Measurements from ENCODE around the gene HIRIP3. TPM values are rescaled to one million over a fixed set of nuclear protein-coding genes. Genes with fewer than 3 reads are reported as not detected.

Gene HIRIP3
- total and polyA plus RNA-seq, 2 of the 8 experiments (the other 6 are each of a cell fraction or from before 2014, with no cell fraction given), result 11.9 to 18.5 TPM

- Histone ChIP-seq H3K23ac (ENCODE audit: insufficient read length) (no peak overlapping the region), H3K4me1 (replicated peaks in 1 of 4; ENCODE audit: control insufficient read depth in 3 of 4, insufficient read depth in 4 of 4, low read length in 3 of 4) (no peaks in the 10 kb centered on the region), H3K14ac (ENCODE audit: insufficient read length) (no peak overlapping the region), H3K27ac (ENCODE audit: low read depth, low read length) (no peak overlapping the region), H2AFZ (ENCODE audit: low read length) (no peak overlapping the region), H3K23me2 (ENCODE audit: low read depth, low read length) (no peaks in the 10 kb centered on the region), H2BK5ac (ENCODE audit: low read depth, low read length) (no peak overlapping the region), H3K79me2 (ENCODE audit: control insufficient read depth in 1 of 2, insufficient read depth in 2 of 2, low read length in 2 of 2) (no peaks in the 10 kb centered on the region), H3K79me1 (ENCODE audit: low read depth, low read length) (no peaks in the 10 kb centered on the region), H3K18ac (ENCODE audit: extremely low read depth, low read length) (no peak overlapping the region), H4K91ac (replicated peaks; ENCODE audit: insufficient read length, low read length) (no peak overlapping the region), H3K9me3 (ENCODE audit: insufficient read depth in 2 of 2, low read depth in 1 of 2, low read length in 1 of 2) (no peaks in the 10 kb centered on the region), H2BK12ac (ENCODE audit: low read depth, low read length) (no peak overlapping the region), H4K8ac (ENCODE audit: extremely low read depth, insufficient read depth, low read length) (no peak overlapping the region), H4K20me1 (replicated peaks in 1 of 2; ENCODE audit: control insufficient read depth in 1 of 2, insufficient read depth in 2 of 2, low read length in 2 of 2) (no peaks in the 10 kb centered on the region), H2BK20ac (ENCODE audit: low read length) (no peak overlapping the region), H3K9ac (replicated peaks in 1 of 4; ENCODE audit: extremely low read depth in 1 of 4, low read depth in 3 of 4, low read length in 3 of 4) (no peak overlapping the region), H2BK15ac (ENCODE audit: low read length) (no peak overlapping the region), H2BK120ac (replicated peaks; ENCODE audit: low read depth, low read length) (no peak overlapping the region), H3K36me3 (ENCODE audit: control insufficient read depth in 2 of 4, insufficient read depth in 4 of 4, low read length in 3 of 4) (peaks cover 14 to 72% (median 57%) of the 10 kb centered on the region in 4 experiments), H2AK5ac (ENCODE audit: low read depth, low read length) (no peak overlapping the region), H3K56ac (replicated peaks; ENCODE audit: insufficient read length, low read depth, low read length) (no peak overlapping the region), H3K27me3 (replicated peaks in 1 of 4; ENCODE audit: control insufficient read depth in 3 of 4, extremely low read depth in 1 of 4, insufficient read depth in 3 of 4, low read length in 3 of 4) (no peaks in the 10 kb centered on the region), H3K4ac (replicated peaks; ENCODE audit: insufficient read length, low read depth, low read length) (no peak overlapping the region), H4K5ac (ENCODE audit: insufficient read length, low read depth, low read length) (no peak overlapping the region), H3K4me3 (ENCODE audit: extremely low read depth in 1 of 4, insufficient read depth in 2 of 4, low read depth in 3 of 4, low read length in 4 of 4) (no peak overlapping the region), H3K4me2 (ENCODE audit: insufficient read depth in 1 of 2, low read depth in 2 of 2, low read length in 2 of 2) (no peak overlapping the region)
- CTCF ChIA-PET (ENCODE audit: partially characterized antibody), result interaction anchor here (0.9 to 1.8 kb wide), 3 partner anchors 10 to 37 kb away, joined by 3 to 7 read pairs (median 7); no protein-coding TSS in a partner anchor
- DNase-seq (ENCODE audit: low read depth in 1 of 2, low spot score in 2 of 2) (no peak), FAIRE-seq (no peak)
- POLR2A ChIA-PET (ENCODE audit: partially characterized antibody), result interaction anchor here (1.0 to 2.7 kb wide), 5 partner anchors 8 to 84 kb away, joined by 3 to 14 read pairs (median 4); partner anchors contain the start of gene TAOK2
- no peak for TF ChIP-seq SP1 (IDR thresholded peaks at IDR 0.05; ENCODE audit: low read depth, low read length)
- no peak for TF ChIP-seq SIRT6 (IDR thresholded peaks at IDR 0.05; ENCODE audit: low read length)
- no peak for TF ChIP-seq EP300 (IDR thresholded peaks at IDR 0.05; ENCODE audit: borderline replicate concordance in 1 of 2, low read depth in 2 of 2, low read length in 2 of 2)
- no peak for TF ChIP-seq KDM4A (IDR thresholded peaks at IDR 0.05; ENCODE audit: low read depth, low read length, severe bottlenecking)
- no peak for TF ChIP-seq BRCA1 (IDR thresholded peaks at IDR 0.05; ENCODE audit: low read depth, low read length)
- TF ChIP-seq TEAD4 (IDR thresholded peaks at IDR 0.05; ENCODE audit: low read depth, low read length), result no peak
- no peak for TF ChIP-seq RXRA (IDR thresholded peaks at IDR 0.05; ENCODE audit: insufficient read depth, low read depth, low read length)
- TF ChIP-seq CREB1 (IDR thresholded peaks at IDR 0.05), result no peak
- TF ChIP-seq SUZ12 (IDR thresholded peaks at IDR 0.05; ENCODE audit: low read length), result no peak
- 91% methylated on average over 5 of the region's 5 CpGs; no CpG with 5 or more reads in 1 of the 2 experiments for WGBS, 2 experiments (ENCODE audit: extremely low coverage in 1 of 2, insufficient coverage in 1 of 2, insufficient read length in 1 of 2, insufficient replicate concordance in 2 of 2, low coverage in 1 of 2, low lambda C conversion rate in 2 of 2, missing lambda C conversion rate in 1 of 2)
Observed at GRCh38 chr16:29984764-29985147, 10.7 kb downstream of the HIRIP3 start.
